Activated CD4-positive, CD25-positive, alpha-beta regulatory T cell treated with anti-CD3 and anti-CD28 coated beads, Interleukin-2, amount 50 U/mL, for 24 hours (primary cell): ENCODE measurements around the gene GRM2.

Experiments
- ATAC-seq, 2 donors: fragments of 150-1000 bp; cut with Tn5 transposase; one replicate each; pipeline ENCODE4 v1.10.0; 2021; ENCODE audit warnings: mild to moderate bottlenecking in 1 of 2, moderate library complexity in 1 of 2

The GRM2 gene

DNA sequence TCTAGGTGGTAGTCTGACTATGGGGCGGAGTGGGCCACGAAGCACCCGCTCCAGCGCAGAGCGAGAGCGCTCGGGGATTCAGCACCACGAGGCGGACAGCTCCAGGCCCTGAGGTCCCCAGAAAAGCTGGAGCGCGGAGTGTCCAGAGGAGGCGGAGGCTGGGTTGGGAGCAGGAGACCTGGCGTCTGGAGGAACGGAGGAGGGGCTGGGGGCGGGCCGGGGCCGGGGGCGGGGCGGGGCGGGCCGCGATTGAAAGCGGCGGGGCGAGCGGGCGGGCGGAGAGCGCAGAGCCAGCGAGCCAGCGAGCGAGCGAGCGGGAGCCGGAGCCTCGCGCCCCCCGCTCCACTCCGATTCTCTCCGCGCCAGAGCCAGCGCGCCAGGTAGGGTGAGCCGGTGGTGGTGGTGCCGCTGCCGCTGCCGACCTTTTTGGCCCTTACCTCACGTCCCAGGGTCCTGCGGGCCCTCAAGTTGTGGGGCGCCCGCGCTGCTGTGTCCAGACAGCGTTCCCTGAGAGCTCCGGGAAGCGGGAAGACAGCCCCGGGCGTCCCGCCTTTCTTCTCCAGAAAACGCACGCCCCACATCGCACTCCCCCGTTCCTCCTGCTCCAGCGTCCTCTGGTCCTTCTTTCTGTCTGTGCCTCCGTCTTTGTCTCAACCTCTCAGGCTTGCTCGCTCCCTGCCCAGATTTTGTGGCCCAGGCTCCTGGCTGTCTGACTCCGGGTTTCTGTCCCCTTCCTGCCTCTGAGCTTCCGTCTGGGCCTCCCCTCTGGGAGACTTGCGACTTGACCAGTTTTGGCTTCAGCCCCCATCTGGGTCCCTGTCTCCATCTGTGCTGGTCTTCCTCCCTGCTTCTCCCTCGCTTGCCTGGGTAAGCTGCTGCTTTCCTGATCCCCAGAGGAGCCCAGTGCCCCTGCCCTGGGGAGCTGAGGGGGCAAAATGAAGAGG, at the start of gene GRM2:
GRM2 (plus strand) TSS at position 281 of the 944 bp plus-strand sequence. CDS start 1,916 bp downstream, outside the sequence.
- ATAC-seq: no peak

DNA sequence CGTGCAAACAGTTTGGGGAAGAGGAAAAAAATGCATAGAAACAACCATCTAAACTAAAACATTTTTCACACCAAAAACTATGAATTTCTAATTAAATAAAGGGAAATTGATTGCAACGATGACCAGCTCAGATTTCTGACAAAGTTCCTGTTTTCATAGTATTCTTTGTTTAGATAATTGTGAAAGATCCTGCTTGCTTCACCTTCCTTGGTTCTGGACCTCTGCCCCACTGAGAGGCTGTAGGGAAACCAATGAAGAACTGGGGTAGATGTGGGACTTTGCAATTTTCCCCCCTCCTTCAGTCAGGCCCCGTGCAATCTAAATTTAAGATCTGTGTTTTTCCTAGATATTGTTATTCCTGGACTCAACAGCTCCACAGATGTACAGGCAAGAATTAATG, 49.6 kb upstream of the GRM2 start:
- no peak for ATAC-seq

DNA sequence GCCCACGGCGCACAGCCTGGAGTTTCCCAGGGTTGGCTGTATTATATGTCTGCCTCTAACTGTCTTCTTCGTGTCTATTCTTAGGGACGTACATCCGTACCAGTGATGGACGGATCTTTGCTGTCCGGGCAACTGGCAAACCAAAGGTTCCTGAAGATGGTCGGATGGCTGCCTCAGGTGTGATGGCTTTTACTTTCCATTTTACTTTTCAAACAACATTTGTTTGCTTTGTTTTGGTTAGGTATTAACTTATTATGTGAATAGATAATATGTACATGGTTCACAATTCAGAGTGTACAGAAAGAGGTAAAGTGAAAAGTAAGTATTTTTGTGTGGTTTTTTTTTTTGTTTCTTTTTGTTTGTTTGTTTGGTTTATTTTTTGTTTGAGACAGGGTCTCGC, 46.9 kb upstream of the GRM2 start:
- no peak for ATAC-seq

DNA sequence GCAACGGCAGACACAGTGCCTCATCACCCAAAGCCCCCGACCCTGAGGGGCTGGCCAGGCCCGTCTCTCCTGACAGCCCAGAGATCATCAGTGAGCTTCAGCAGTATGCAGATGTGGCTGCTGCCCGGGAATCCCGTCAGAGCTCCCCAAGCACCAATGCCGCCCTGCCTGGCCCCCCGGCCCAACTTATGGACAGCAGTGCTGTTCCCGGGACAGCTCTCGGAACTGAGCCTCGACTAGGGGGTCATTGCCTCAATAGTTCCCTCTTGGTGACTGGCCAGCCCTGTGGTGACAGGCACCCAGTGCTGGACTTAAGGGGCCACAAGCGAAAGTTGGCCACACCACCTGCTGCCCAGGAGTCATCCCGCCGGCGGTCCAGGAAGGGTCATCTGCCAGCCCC, 44.4 kb upstream of the GRM2 start:
- no peak for ATAC-seq

DNA sequence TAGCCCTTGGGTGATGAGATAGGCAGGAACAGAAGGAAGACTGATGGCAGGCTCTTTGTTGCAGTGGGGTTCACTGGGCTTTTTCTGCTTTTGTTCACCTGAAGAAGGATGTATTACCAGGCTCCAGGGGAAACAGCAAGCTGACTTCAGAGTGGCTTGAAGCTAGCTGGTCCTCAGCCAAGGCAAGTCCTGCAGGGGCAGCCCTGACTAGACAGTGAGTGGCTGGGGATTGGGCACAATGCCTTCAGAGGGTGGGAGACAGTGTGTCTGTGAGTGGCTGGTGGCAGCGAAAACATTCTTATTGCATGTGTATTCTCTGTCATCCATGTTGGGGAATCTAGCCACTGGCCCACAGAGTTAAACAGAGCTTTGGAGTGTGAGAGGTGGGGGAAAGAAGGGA, 38.1 kb upstream of the GRM2 start:
- ATAC-seq: no peak

DNA sequence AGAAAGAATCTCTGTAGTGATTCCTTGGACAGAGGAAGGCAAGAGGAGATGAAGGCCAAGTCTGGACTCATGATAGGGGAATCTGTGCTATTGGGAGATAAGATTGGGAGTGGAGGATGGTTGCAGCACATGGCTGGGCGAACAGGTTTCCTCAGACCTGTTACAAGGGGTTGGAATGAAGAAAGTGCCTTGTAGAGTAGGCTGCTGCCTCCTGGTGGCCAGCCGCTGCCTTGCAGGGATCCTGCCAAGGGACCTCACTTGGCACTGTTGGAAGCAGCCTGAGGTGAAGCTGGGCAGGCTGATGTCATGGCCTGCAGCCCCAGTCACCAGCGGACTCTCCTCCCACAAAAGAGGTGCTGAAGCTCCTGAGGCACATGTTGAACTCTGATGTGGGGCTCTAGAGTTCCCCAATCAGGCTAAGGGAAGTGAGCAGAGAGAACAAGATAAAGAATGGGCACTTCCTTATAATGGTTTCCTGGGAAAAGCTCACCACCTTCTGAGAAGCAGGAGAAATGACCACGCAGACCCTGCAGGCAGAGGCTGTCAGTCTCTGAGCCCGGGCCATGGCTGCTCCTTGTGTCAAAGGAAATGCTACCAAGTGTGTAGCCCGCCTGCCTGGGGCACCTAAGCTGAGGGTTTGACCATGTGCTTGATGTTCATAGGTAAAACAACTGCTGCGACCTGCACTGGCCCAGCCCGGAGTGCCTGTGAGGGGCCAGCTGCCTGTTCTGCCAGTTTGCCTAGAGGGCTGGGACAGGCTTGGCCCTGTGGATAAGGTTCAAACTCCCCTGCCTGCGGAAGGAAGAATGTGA, 37.4 kb upstream of the GRM2 start:
- ATAC-seq: peak in 1 of 2 donors; percentile 16

DNA sequence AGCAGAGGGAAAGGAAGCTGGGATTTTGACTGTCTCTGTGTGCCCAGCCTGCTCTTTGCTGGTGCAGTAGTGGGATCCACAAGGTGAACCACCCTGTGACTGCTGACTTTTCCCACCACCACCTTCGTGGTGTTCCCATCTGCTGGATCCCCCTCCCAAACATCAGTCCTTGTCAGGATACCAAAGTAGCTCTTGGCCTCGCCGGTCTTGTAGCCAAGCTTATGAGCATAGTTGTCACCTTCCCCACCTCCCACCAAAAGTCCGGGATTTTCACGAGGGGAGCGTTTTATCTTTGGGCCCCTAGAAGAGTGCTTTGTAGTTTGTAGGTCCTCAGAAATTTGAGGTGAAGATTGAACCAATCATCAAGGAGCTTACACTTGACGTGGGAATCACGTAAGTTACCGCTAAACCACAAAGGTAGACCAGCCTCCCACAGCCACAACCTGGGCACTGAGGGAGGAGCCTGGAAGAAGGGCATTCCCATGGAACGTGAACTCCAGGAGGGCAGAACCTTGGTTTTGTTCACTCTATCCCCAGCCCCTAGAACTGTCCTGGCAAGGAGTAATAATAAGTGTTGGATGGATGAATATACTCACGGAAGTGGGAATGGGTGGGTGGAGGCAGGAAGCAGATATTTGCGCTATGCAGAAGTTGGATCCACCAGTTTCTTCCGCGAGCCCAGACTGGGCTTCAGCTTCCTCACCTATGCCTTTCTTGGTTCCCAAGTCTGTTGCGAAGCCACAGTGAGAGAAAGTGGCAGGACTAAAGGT, 36.6 kb upstream of the GRM2 start:
- ATAC-seq: no peak

DNA sequence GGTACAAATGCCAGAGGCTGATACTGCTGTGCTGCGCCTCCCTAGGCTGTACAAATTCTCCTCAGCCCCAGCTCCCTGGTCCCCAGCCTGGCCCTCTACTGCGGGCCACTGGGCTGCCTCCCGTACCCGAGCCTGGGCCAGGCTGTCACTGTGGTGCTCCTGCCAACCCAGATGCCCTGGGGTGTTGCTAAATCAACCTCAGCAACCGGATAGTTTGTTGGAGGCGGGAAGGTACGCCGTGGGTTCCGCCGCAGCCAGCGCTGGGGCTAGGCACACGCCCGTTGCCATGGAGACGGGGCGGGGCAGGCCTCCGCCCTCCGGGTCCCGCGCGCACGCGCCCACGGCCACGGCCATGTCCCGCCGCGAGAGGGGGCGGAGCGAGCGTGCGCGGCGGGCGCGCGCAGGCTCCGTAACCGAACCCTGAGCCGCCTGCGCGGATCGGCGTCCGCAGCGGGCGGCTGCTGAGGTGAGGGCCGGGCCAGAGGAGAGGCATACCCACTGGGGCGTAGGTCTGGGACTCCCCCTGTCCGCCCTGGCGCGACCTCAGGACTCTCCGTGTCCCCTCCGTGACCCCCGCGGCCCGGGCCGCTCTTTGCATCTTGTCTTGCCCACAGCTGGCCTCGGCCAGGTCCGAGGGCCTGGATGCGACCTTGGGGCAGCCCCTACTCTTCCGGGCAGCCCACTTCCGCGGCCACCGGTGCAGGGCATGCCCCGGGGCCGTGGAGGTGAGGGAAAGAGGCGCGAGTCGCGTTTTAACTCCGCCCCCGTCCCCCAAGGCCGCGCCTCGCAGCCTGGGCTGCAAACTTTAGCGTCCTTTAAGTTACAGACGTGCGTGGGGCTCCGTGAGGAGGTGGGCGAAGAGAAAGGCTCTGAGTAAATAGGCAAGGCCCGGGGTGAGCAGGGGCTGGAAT, 35.8 kb upstream of the GRM2 start, which contains the start of gene TEX264:
TEX264 (plus strand) TSS at position 430 of the 911 bp plus-strand sequence. CDS start 3,053 bp downstream, outside the sequence.
- peak; percentile 69 to 72 for ATAC-seq

DNA sequence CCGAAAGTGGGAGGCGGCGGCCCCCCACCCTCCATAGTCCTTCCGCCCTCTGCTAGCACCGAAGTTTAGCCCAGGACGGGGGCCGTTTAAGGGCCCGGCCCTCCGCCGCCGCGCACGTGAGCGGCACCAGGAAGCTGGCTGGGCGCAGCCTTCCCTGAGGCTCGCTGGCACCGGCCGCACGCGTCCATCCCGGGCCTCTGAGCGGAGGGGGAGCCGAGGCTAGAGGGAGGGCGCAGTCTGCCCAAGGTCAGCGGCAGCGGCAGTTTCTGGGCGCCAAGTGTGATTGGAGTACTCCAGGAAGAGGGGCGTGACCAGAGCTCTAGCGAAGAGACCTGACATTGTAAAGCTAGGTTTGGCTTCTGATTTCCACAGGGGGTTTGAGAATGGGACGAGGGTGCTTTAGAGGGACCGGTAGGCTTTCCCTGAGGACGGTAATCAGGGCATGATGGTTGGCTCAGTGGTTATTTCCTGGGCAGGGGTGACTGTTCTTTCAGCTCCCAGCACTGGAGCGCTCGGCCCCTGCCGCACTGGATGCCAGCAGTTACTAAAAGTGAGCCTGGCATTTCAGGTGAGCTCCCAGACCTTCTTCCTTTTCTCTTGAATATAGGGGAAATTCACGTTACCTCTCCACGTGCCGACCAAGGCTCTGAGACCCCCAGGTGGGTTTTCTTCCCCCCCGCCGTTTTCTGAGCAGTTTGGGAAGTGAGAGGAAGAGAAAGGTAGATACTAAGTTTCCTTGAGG, 35.0 kb upstream of the GRM2 start:
- peak; percentile 13 to 19 for ATAC-seq

DNA sequence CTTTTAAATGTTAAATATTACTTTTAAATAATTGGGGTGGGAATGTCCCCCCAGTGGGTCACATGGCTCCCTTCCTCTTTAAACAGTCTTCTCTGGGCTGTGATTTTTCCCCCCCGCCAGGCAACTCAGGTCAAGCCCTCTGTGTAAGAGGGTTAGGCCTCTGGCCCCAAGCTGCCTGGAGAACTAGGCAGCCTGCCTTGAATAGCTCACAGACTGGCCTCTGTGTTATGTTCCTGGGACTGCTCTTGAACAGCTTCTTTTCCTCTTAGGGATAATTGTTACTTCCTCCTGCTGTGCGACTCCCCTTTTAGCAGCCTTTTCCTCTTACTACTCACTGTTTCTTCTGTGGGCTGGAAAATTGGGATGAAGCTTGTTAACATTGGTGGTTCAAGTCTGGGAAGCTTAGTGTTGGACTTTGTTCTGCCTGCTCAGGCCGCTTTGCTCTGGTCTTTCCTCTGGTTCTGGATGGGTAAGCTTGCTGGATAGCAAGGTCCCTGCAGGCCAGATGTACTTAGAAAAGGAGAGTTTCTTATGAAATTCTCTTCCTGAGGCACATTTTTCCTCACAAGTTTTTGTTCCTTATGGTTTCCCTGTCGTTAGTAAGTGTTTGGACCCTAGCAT, 33.6 kb upstream of the GRM2 start:
- no peak for ATAC-seq

DNA sequence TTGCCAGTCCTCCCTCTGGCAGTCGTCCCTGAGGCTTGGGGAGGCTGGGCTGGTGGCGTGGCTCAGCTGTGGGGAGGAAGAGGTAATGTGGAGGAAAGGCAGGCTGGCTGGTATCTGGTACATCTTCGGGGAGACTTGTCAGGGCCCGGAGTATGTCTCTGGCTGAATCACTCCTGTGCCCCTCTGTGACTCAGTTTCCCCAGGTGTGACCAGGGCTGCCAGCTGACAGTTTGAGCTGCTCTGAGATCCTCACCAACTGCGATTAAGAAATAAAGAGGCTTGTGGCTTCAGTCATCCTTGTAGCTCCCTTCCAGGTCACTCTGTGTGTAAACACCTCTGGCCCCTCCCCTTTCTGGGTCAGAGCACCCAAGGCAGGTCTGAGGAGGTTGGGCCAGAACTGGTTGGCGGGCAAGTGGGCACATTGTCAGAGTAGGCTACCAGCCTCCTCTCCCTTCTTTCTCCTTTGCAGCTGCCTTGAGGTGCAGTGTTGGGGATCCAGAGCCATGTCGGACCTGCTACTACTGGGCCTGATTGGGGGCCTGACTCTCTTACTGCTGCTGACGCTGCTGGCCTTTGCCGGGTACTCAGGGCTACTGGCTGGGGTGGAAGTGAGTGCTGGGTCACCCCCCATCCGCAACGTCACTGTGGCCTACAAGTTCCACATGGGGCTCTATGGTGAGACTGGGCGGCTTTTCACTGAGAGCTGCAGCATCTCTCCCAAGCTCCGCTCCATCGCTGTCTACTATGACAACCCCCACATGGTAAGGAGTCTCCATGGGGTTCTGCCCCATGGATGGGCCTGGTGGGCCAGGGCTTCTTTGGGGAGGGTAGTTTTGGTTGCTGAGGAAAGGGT, 32.8 kb upstream of the GRM2 start:
- ATAC-seq: no peak

DNA sequence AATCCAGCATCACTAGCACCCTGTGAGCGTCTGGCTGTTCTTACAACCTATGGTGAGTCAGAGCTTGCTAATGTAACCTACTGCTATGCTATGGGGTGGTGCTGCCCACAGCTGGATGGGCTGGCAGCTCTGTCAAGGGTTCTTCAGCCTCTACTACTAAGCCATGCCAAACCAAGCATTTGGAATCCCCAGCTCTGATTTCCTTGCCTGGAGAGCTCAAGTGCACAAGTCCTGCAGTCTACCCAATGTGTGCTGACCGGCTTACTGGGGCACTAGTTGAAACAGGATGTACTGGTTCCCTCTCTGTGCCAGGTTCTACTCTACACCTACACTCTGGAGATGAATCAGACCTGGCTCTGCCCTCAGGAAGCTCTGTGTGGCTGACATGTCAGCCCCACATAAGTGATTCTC, 31.7 kb upstream of the GRM2 start:
- peak; percentile 56 to 63 for ATAC-seq

DNA sequence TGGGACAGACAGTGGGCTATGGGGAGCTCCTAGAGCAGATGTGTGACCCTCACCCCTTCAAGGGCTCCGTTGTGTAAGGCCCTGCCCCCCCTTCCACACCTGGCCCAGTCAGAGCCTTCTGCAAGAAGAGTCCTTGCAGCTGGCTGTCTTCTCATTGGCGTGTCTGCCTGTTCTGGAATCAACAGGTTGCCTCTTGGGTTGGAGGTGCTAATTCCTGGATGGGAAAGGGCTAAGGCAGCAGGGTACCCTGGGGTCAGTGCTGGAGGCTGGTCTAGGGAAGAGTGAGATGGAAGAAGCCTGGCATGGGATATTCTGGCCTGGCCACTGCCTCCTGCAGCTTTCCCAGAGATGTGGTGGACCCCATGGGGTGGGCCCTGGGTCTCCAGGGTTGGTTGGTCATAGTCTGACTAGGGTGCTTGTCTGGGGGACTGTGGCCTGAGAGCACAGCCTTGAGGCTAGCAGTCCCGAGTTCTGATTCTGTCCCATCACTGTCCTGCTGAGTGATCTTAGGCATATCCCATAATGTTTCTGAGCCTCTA, 30.7 kb upstream of the GRM2 start:
- no peak for ATAC-seq

DNA sequence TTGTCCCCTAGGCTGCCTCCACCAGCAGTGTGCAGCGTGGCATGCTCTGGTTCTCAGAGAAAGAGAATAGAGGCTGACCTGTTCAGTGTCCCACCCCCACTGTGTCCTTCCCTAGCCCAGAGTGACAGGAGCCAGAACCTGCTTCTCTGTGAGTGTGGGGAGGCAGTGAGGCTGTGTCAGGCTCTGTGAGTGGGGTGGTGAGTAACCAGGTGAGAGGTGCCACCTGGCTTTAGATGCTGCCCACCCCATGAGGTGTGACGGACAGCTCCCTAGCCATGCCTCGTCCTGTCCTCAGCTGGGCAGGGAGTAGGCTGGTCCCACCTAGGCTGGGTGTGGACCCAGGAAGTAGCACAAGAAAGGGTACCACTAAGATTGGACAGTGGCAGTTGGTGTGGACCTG, 29.5 kb upstream of the GRM2 start:
- ATAC-seq: no peak

DNA sequence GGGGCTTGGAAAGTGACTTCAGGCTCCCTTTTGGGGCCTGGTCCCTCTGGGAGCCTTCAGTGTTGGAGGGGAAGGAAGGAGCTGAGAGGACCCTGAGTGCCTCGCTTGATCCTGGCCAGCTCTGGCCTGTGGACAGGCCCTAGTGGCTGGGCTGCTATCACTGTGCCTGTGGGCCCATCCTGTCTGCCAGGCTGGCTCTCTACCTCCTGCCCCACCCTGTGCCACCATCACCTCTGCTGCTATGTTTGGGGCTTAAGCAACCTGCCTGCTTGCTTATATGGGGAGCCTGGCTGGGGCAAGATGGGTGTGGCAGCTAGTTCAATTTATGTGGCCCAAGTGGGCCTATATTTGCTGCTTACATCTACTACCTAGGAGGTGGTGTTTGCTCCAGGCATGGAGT, 28.7 kb upstream of the GRM2 start:
- ATAC-seq: no peak

DNA sequence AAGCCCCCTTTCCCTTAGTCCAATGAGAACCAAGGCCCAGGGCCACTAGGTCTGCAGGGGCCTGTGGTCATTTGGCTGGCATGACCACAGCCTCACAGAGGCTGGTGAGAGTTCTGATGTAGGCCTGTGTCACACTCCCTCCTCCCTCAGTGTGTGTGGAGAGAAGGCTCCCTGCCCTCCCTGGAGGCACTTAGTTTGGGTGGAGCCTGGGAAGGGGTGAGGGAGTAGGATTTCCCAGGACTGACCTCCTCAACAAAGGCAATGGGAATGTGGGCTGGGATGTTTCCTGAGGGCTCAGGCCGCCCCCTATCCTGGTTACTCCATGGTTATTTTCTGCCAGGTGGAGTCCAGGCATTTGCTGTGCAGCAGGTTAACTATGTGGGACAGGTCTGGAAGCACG, 28.2 kb upstream of the GRM2 start:
- no peak for ATAC-seq

DNA sequence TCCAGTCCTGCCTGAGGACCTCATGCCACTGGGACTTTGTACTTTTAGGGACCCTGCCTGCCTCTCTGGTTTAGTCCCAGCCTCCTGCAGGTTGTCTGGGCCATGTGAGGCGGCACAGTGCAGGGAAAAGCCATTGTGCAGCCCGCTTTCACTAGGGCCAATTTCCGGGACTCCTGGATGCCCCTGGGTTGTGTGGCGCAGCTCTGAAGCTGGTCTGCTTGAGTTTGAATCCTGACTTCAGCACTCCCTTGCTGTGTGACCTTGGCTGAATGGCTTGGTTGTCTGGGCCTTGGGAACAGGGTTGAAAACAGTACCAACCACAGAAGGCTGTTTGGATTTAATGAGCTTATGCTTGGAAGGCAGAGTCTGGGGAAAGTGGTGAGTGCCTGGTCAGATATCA, 27.6 kb upstream of the GRM2 start:
- ATAC-seq: no peak

DNA sequence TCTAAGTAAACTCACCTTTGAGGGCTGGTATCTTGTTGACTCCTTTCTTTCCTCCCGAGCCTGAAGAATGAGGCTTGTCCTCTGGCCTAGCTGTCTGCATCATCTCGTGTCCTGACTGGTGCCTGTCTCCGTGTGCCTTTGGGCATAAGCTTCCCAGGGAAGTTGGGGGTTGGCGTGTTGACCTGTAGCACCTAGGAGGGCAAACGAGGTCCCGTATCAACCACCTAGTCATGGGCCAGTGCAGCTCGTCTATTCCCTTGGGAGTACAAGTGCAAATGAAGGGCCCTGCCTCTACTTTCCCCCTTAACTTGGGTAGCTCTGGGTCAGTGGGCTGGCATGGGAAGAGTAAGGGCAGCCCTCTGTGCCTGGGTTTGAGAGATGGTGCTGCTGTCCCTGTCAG, 27.1 kb upstream of the GRM2 start:
- no peak for ATAC-seq

DNA sequence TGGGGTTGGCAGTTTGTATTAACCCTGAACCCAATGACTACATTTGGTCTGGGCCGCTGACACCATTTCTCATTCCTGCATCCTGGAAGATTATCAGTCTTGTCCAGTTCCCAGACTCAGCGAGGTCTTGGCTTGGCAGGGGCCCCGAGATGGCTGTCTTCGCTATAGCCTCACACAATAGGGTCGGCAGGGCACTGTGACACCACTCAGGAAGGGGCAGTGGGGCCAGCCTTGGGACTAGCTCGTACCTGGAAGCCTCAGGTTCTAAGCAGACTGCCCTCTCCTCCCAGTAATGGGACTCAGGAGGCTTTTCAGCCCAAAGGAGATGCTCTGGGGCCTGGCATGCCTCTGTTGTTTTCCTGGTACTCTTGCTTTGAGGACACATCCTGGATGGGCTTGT, 26.7 kb upstream of the GRM2 start:
- ATAC-seq: no peak
